Endodermal cell (in vitro differentiated cells): ENCODE results near the gene FBN3. TPM values are rescaled to one million over a fixed set of nuclear protein-coding genes. Genes with fewer than 3 reads are reported as not detected.

ENCODE experiments used
- DNase-seq: peaks from one replicate; pipeline ENCODE4 v3.0.0-alpha.2; 2017
- H3K27ac ChIP-seq: 2 replicates; pipeline ENCODE4 v1.5.1; 2013; ENCODE audit warnings: mild to moderate bottlenecking, low read depth, low read length, moderate library complexity
- H3K27me3 ChIP-seq: 2 replicates; pipeline ENCODE4 v1.6.1; 2013; ENCODE audit warnings: mild to moderate bottlenecking, low read length, moderate library complexity; ENCODE audit not compliant: insufficient read depth, control insufficient read depth, poor library complexity, severe bottlenecking
- H3K36me3 ChIP-seq: 2 replicates; pipeline ENCODE4 v1.7.0; 2013; ENCODE audit warnings: mild to moderate bottlenecking, low read length, moderate library complexity; ENCODE audit not compliant: control insufficient read depth, insufficient read depth
- H3K4me1 ChIP-seq: one replicate; pipeline ENCODE4 v1.7.0; 2013; ENCODE audit warnings: low read length; ENCODE audit not compliant: control insufficient read depth, insufficient read depth
- H3K4me3 ChIP-seq: 2 replicates; pipeline ENCODE4 v1.5.1; 2013; ENCODE audit warnings: mild to moderate bottlenecking, low read length, moderate library complexity
- H3K9ac ChIP-seq: 2 replicates; pipeline ENCODE4 v1.6.1; 2013; ENCODE audit warnings: mild to moderate bottlenecking, low read length, moderate library complexity; ENCODE audit not compliant: poor library complexity, severe bottlenecking; ENCODE audit errors: extremely low read depth
- H3K9me3 ChIP-seq: 2 replicates; pipeline ENCODE4 v1.6.1; 2013; ENCODE audit warnings: mild to moderate bottlenecking, low read length, moderate library complexity; ENCODE audit not compliant: control insufficient read depth
- H3K27ac Mint-ChIP-seq: 2 replicates; pipeline ENCODE4 v1.8.0; 2020; ENCODE audit warnings: mixed read lengths
- H3K27me3 Mint-ChIP-seq: 2 replicates; pipeline ENCODE4 v1.8.0; 2021; ENCODE audit warnings: mild to moderate bottlenecking, mixed read lengths; ENCODE audit not compliant: insufficient read depth
- H3K36me3 Mint-ChIP-seq: 2 replicates; pipeline ENCODE4 v1.8.0; 2020; ENCODE audit warnings: low read depth, mixed read lengths
- H3K4me1 Mint-ChIP-seq: 2 replicates; pipeline ENCODE4 v1.8.0; 2020; ENCODE audit warnings: mixed read lengths
- H3K4me3 Mint-ChIP-seq: 2 replicates; pipeline ENCODE4 v1.8.0; 2020; ENCODE audit warnings: mild to moderate bottlenecking, moderate library complexity, mixed read lengths
- H3K9me3 Mint-ChIP-seq: 2 replicates; pipeline ENCODE4 v1.8.0; 2020; ENCODE audit warnings: mild to moderate bottlenecking, mixed read lengths
- WGBS, 2 experiments: methylation state at CpG; one replicate each; pipeline versions ENCODE4 v1.1.5 to v1.1.7; 2013; ENCODE audit warnings: missing lambda C conversion rate in 2 of 2, mixed read lengths in 1 of 2; ENCODE audit not compliant: insufficient coverage in 1 of 2, insufficient read length in 1 of 2; 5-methylcytosine and 5-hydroxymethylcytosine counted together
- total RNA-seq, 2 donors: library from RNA; stranded (reverse); fragmentation: NEBNext Ultra II Directional in 1 of 2; extraction: Animal tissue kit (Norgen Biotek cat#: 25700) in 1 of 2; gene quantifications; 2 replicates in 1 of 2; 3 replicates in 1 of 2; pipeline ENCODE4 v1.2.1, GENCODE V29; 2021
- TF ChIP-seq, protein P1 (sequence below): fragments of 200-600 bp; sonication (generic); conservative IDR thresholded peaks from 2 replicates; pipeline ENCODE4 v1.5.0; 2021; ENCODE audit warnings: antibody characterized with exemption, mild to moderate bottlenecking

FBN3 gene
- total RNA-seq, 2 donors from 2014 or later: 105 to 143 TPM

GRCh38 chr19:8180018-8180417 is 30.6 kb upstream of the FBN3 start:
- no peak for DNase-seq
- Histone ChIP-seq H3K36me3 (no peaks in the 10 kb centered on the region), H3K27ac (no peak overlapping the region), H3K4me1 (no peaks in the 10 kb centered on the region), H3K4me3 (no peak overlapping the region), H3K9ac (no peak overlapping the region), H3K27me3 (no peaks in the 10 kb centered on the region), H3K9me3 (no peaks in the 10 kb centered on the region)
- Mint-ChIP-seq H3K36me3 (no peaks in the 10 kb centered on the region), H3K9me3 (no peaks in the 10 kb centered on the region), H3K27ac (no peak overlapping the region), H3K27me3 (no peaks in the 10 kb centered on the region), H3K4me3 (no peak overlapping the region), H3K4me1 (no peaks in the 10 kb centered on the region)
- TF ChIP-seq, protein P1, sequence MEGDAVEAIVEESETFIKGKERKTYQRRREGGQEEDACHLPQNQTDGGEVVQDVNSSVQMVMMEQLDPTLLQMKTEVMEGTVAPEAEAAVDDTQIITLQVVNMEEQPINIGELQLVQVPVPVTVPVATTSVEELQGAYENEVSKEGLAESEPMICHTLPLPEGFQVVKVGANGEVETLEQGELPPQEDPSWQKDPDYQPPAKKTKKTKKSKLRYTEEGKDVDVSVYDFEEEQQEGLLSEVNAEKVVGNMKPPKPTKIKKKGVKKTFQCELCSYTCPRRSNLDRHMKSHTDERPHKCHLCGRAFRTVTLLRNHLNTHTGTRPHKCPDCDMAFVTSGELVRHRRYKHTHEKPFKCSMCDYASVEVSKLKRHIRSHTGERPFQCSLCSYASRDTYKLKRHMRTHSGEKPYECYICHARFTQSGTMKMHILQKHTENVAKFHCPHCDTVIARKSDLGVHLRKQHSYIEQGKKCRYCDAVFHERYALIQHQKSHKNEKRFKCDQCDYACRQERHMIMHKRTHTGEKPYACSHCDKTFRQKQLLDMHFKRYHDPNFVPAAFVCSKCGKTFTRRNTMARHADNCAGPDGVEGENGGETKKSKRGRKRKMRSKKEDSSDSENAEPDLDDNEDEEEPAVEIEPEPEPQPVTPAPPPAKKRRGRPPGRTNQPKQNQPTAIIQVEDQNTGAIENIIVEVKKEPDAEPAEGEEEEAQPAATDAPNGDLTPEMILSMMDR: no peak
- WGBS, 2 experiments: 75 to 91% methylated on average over 2 to 3 of the region's 6 CpGs

DNA sequence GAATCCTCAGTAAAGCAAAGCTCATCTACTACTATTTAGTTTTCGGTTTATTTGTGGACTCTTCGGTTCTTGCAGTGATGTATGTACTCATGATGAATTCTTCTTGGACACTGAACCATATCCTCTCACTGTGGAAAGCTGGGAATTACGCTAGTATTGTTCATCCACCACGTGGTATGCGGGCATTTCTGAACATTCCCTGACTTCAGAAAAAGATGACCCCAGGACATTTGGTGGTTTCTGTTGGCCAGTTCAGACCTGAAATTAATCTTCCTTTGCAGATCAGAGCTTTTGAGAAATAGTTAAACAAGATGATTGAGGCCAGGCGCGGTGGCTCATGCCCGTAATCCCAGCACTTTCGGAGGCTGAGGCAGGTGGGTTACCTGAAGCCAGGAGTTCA is 25.3 kb upstream of the FBN3 start:
- no peak overlapping the region for H3K27ac Mint-ChIP-seq
- DNase-seq: no peak

GRCh38 chr19:8168537-8168936 is 19.1 kb upstream of the FBN3 start:
- Histone ChIP-seq H3K27me3 (no peaks in the 10 kb centered on the region), H3K9me3 (no peaks in the 10 kb centered on the region), H3K27ac (no peak overlapping the region), H3K4me3 (no peak overlapping the region), H3K4me1 (no peaks in the 10 kb centered on the region), H3K36me3 (no peaks in the 10 kb centered on the region), H3K9ac (no peak overlapping the region)
- Mint-ChIP-seq H3K4me1 (peaks cover 6% of the 10 kb centered on the region), H3K27ac (no peak overlapping the region), H3K27me3 (peaks cover 2% of the 10 kb centered on the region), H3K4me3 (no peak overlapping the region), H3K36me3 (no peaks in the 10 kb centered on the region), H3K9me3 (no peaks in the 10 kb centered on the region)
- TF ChIP-seq, protein P1: no peak
- DNase-seq: no peak
- WGBS, 2 experiments: 94 to 95% methylated on average over 6 to 7 of the region's 7 CpGs

More for the DNA sequence above, 25.3 kb upstream of the FBN3 start:
- H3K4me1 Mint-ChIP-seq: no peaks in the 10 kb centered on the region
- WGBS, 2 experiments: 88 to 90% methylated on average over 9 of the region's 9 CpGs
- no peak overlapping the region for H3K4me3 Mint-ChIP-seq
- no peaks in the 10 kb centered on the region for H3K27me3 ChIP-seq
- H3K9me3 Mint-ChIP-seq: no peaks in the 10 kb centered on the region
- H3K4me3 ChIP-seq: no peak overlapping the region
- no peaks in the 10 kb centered on the region for H3K36me3 ChIP-seq
- no peaks in the 10 kb centered on the region for H3K4me1 ChIP-seq
- no peak overlapping the region for H3K9ac ChIP-seq
- H3K27me3 Mint-ChIP-seq: no peaks in the 10 kb centered on the region
- H3K27ac ChIP-seq: no peak overlapping the region
- H3K9me3 ChIP-seq: no peaks in the 10 kb centered on the region
- H3K36me3 Mint-ChIP-seq: no peaks in the 10 kb centered on the region
- TF ChIP-seq, protein P1: no peak
